GM23248 (cell line): ENCODE results near the gene CAAP1. TPM values are rescaled to one million over a fixed set of nuclear protein-coding genes. Genes with fewer than 3 reads are reported as not detected.

Source experiments
- DNase-seq: peaks from one replicate; pipeline ENCODE4 v3.0.0-alpha.2; 2015
- H2AFZ ChIP-seq: fragments of 200-600 bp; sonication (generic); 2 replicates; pipeline ENCODE4 v1.6.1; 2016; ENCODE audit warnings: antibody characterized with exemption
- H3F3A ChIP-seq: fragments of 200-600 bp; sonication (generic); 2 replicates; pipeline ENCODE4 v1.6.1; 2016; ENCODE audit warnings: mild to moderate bottlenecking, antibody characterized with exemption, mixed run types; ENCODE audit not compliant: insufficient read depth
- H3K27ac ChIP-seq: fragments of 200-600 bp; sonication (generic); 2 replicates; pipeline ENCODE4 v1.5.1; 2016; ENCODE audit warnings: mild to moderate bottlenecking
- H3K27me3 ChIP-seq: fragments of 200-600 bp; sonication (generic); replicated peaks from 2 replicates; pipeline ENCODE4 v1.6.1; 2016; ENCODE audit warnings: mild to moderate bottlenecking; ENCODE audit not compliant: insufficient read depth
- H3K36me3 ChIP-seq: fragments of 200-600 bp; sonication (generic); 2 replicates; pipeline ENCODE4 v1.6.1; 2016; ENCODE audit warnings: low read depth, mild to moderate bottlenecking
- H3K4me1 ChIP-seq: fragments of 200-600 bp; sonication (generic); 2 replicates; pipeline ENCODE4 v1.6.1; 2016; ENCODE audit warnings: mild to moderate bottlenecking; ENCODE audit not compliant: insufficient read depth
- H3K4me2 ChIP-seq: fragments of 200-600 bp; sonication (generic); one replicate; pipeline ENCODE4 v1.6.1; 2016; ENCODE audit warnings: mild to moderate bottlenecking; ENCODE audit not compliant: unreplicated experiment
- H3K4me3 ChIP-seq: fragments of 200-600 bp; sonication (generic); 2 replicates; pipeline ENCODE4 v1.5.1; 2016; ENCODE audit warnings: mild to moderate bottlenecking
- H3K79me2 ChIP-seq: fragments of 200-600 bp; sonication (generic); 2 replicates; pipeline ENCODE4 v1.6.1; 2016; ENCODE audit warnings: mild to moderate bottlenecking; ENCODE audit not compliant: insufficient read depth
- H3K9ac ChIP-seq: fragments of 200-600 bp; sonication (generic); 2 replicates; pipeline ENCODE4 v1.6.1; 2016; ENCODE audit warnings: mild to moderate bottlenecking
- H3K9me2 ChIP-seq: fragments of 200-600 bp; sonication (generic); 2 replicates; pipeline ENCODE4 v1.6.1; 2016; ENCODE audit warnings: mixed run types, mild to moderate bottlenecking, moderate library complexity; ENCODE audit not compliant: insufficient read depth
- H3K9me3 ChIP-seq: fragments of 200-600 bp; sonication (generic); one replicate; pipeline ENCODE4 v1.6.1; 2017; ENCODE audit warnings: low read depth
- H4K20me1 ChIP-seq: fragments of 200-600 bp; sonication (generic); 2 replicates; pipeline ENCODE4 v1.6.0; 2016; ENCODE audit not compliant: insufficient read depth
- EZH2 ChIP-seq: fragments of 200-600 bp; sonication (generic); IDR thresholded peaks from 2 replicates; pipeline ENCODE4 v1.6.1; 2018; ENCODE audit warnings: antibody characterized with exemption, mild to moderate bottlenecking; ENCODE audit not compliant: insufficient read depth, poor library complexity, severe bottlenecking
- EZH2phosphoT487 ChIP-seq: fragments of 200-600 bp; sonication (generic); IDR thresholded peaks from 2 replicates; pipeline ENCODE4 v1.6.1; 2018; ENCODE audit warnings: antibody characterized with exemption, moderate library complexity, mild to moderate bottlenecking, low read depth; ENCODE audit not compliant: insufficient read depth
- WGBS, 2 experiments: methylation state at CpG; one replicate each; pipeline ENCODE4 v1.1.6; 2015 to 2017; ENCODE audit warnings: low lambda C conversion rate in 2 of 2, low coverage in 1 of 2; ENCODE audit errors: missing lambda C conversion rate in 2 of 2; 5-methylcytosine and 5-hydroxymethylcytosine counted together
- in situ Hi-C: fragments of 300-500 bp; cut with MboI; formaldehyde crosslinking; loops from 2 replicates; pipeline ENCODE4 v1.15.0; 2020
- polyA plus RNA-seq: library from polyadenylated mRNA; unstranded; fragments of >200 nt; fragmentation: Nextera tagmentation; extraction: Ambion mirVana; gene quantifications from 2 replicates; pipeline ENCODE4 v1.2.1, GENCODE V29; 2016
- total RNA-seq: library from RNA; depleted of rRNA; stranded (reverse); fragments of >200 nt; shearing (Covaris generic); gene quantifications from 2 replicates; pipeline ENCODE4 v1.2.3, GENCODE V29; 2014

CAAP1 gene
- total and polyA plus RNA-seq, 2 experiments from 2014 or later, result 17.2 TPM

GRCh38 chr9:26904671-26905070 is 12.1 kb upstream of the CAAP1 start:
- DNase-seq, result no peak
- Histone ChIP-seq H3K9me3 (no peaks in the 10 kb centered on the region), H3K9ac (no peak overlapping the region), H3K9me2 (no peaks in the 10 kb centered on the region), H2AFZ (no peak overlapping the region), H3K27me3 (no peaks in the 10 kb centered on the region), H3K4me2 (no peak overlapping the region), H3K4me1 (no peaks in the 10 kb centered on the region), H3K4me3 (no peak overlapping the region), H3K27ac (no peak overlapping the region), H3K36me3 (peaks cover 31% of the 10 kb centered on the region; the same call in 1 of the 2 replicates), H3K79me2 (no peaks in the 10 kb centered on the region), H3F3A (no peaks in the 10 kb centered on the region), H4K20me1 (no peaks in the 10 kb centered on the region)
- 86 to 97% methylated on average over 1 of the region's 1 CpG for WGBS, 2 experiments
- TF ChIP-seq EZH2phosphoT487 (no peak), EZH2 (no peak)
- in situ Hi-C loops, result no loop called here

GRCh38 chr9:26904070-26904469 is 11.5 kb upstream of the CAAP1 start:
- H3K4me2 ChIP-seq, result no peak overlapping the region
- no peaks in the 10 kb centered on the region for H3K4me1 ChIP-seq
- H3K79me2 ChIP-seq, result no peaks in the 10 kb centered on the region
- in situ Hi-C loops, result no loop called here
- H3K9ac ChIP-seq, result no peak overlapping the region
- WGBS, 2 experiments, result 94 to 98% methylated on average over 3 of the region's 3 CpGs
- no peaks in the 10 kb centered on the region for H3K27me3 ChIP-seq
- H3K27ac ChIP-seq, result no peak overlapping the region
- no peaks in the 10 kb centered on the region for H3K9me3 ChIP-seq
- no peak for TF ChIP-seq EZH2
- no peak for TF ChIP-seq EZH2phosphoT487
- no peaks in the 10 kb centered on the region for H3F3A ChIP-seq
- DNase-seq, result no peak
- no peaks in the 10 kb centered on the region for H4K20me1 ChIP-seq
- no peaks in the 10 kb centered on the region for H3K9me2 ChIP-seq
- peaks cover 30% of the 10 kb centered on the region; the same call in 1 of the 2 replicates for H3K36me3 ChIP-seq
- H2AFZ ChIP-seq, result no peak overlapping the region
- H3K4me3 ChIP-seq, result no peak overlapping the region

- WGBS, 2 experiments, result 22 to 27% methylated on average over 7 of the region's 7 CpGs
- Histone ChIP-seq H2AFZ (peak overlapping the region; percentile 97), H3K4me3 (peak overlapping the region; percentile 94), H3K27ac (peak overlapping the region; percentile 95), H3K36me3 (no peaks in the 10 kb centered on the region), H3K79me2 (peaks cover 38% of the 10 kb centered on the region), H3K4me1 (peaks cover 13% of the 10 kb centered on the region; the same call in 1 of the 2 replicates), H3K9ac (peak overlapping the region; percentile 92), H3K9me2 (no peaks in the 10 kb centered on the region), H3K9me3 (no peaks in the 10 kb centered on the region), H3F3A (peaks cover 16% of the 10 kb centered on the region), H4K20me1 (no peaks in the 10 kb centered on the region; the same call in 1 of the 2 replicates), H3K27me3 (no peaks in the 10 kb centered on the region), H3K4me2 (peak overlapping the region; percentile 99)
- DNase-seq, result peak; percentile 4
- in situ Hi-C loops, result no loop called here
- TF ChIP-seq EZH2 (no peak), EZH2phosphoT487 (no peak)
These were observed 551 bp upstream of the CAAP1 start for GRCh38 chr9:26893030-26893676.

GRCh38 chr9:26891726-26892125 is 876 bp downstream of the CAAP1 start:
- in situ Hi-C loops, result no loop called here
- no peaks in the 10 kb centered on the region for H3K27me3 ChIP-seq
- 1% methylated on average over 14 of the region's 14 CpGs for WGBS, 2 experiments
- TF ChIP-seq EZH2phosphoT487 (no peak), EZH2 (no peak)
- H4K20me1 ChIP-seq, result no peaks in the 10 kb centered on the region; the same call in 1 of the 2 replicates
- peak overlapping the region; percentile 94 for H3K4me3 ChIP-seq
- H3K36me3 ChIP-seq, result no peaks in the 10 kb centered on the region
- peak overlapping the region; percentile 95 for H3K27ac ChIP-seq
- H2AFZ ChIP-seq, result peak overlapping the region; percentile 97
- H3K4me2 ChIP-seq, result peak overlapping the region; percentile 99
- H3K9me2 ChIP-seq, result no peaks in the 10 kb centered on the region
- H3K79me2 ChIP-seq, result peaks cover 52% of the 10 kb centered on the region
- H3K4me1 ChIP-seq, result peaks cover 13% of the 10 kb centered on the region; the same call in 1 of the 2 replicates
- H3K9me3 ChIP-seq, result no peaks in the 10 kb centered on the region
- peak overlapping the region; percentile 92 for H3K9ac ChIP-seq
- H3F3A ChIP-seq, result peaks cover 16% of the 10 kb centered on the region
- DNase-seq, result no peak
